Stimulated activated naive CD8-positive, alpha-beta T cell treated with anti-CD3 and anti-CD28 coated beads, Interleukin-15, amount 100 ng/mL, for 72 hours (primary cell): ENCODE measurements around the gene TBC1D3B.
A peak's percentile ranks its signal among the peaks of the same experiment; 100 is the strongest.
"Not testable (repeated sequence)": the region's sequence is repeated elsewhere in the genome, so short reads cannot be mapped to it uniquely, and the experiment has no call there.

Experiments used
- ATAC-seq: fragments of 150-1000 bp; cut with Tn5 transposase; 2 replicates; pipeline ENCODE4 v1.10.0; 2021; ENCODE audit warnings: mild to moderate bottlenecking, moderate library complexity
- DNase-seq, 2 donors: peaks; one replicate each; pipeline ENCODE4 v3.0.0; 2021 to 2022
- H3K27ac Mint-ChIP-seq, 2 donors: one replicate each; pipeline ENCODE4 v1.8.0; 2022; ENCODE audit warnings: mild to moderate bottlenecking in 2 of 2, mixed read lengths in 2 of 2, moderate library complexity in 2 of 2
- H3K27me3 Mint-ChIP-seq: one replicate; pipeline ENCODE4 v1.8.0; 2022; ENCODE audit warnings: mixed read lengths
- H3K4me1 Mint-ChIP-seq: one replicate; pipeline ENCODE4 v1.8.0; 2022; ENCODE audit warnings: mild to moderate bottlenecking, mixed read lengths
- H3K4me3 Mint-ChIP-seq, 2 donors: one replicate each; pipeline ENCODE4 v1.8.0; 2022; ENCODE audit warnings: mild to moderate bottlenecking in 2 of 2, mixed read lengths in 2 of 2, moderate library complexity in 1 of 2
- H3K9me3 Mint-ChIP-seq, 2 donors: one replicate each; pipeline ENCODE4 v1.8.0; 2022; ENCODE audit warnings: mixed read lengths in 2 of 2

TBC1D3B gene

DNA sequence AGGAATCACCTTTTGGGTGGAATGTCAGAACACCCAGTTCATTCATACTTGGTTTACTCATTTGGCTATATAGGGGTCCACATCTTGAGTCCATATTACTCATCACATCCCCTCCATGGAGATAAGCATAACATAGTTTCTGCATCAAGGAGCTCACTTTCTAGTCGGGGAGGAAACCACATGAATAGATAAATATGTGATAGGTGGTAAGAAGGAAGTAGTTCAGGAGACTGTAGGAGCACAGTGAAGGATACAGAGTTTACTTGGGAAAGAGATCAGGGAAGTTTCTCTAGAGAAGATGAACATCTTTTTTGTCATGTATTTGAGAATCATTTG is 30.0 kb upstream of the TBC1D3B start:
- Mint-ChIP-seq H3K27me3 (peaks cover 47% of the 10 kb centered on the region), H3K27ac (peak overlapping the region in 1 of 2 donors; percentile 50), H3K4me1 (peaks cover 35% of the 10 kb centered on the region)
- not testable (repeated sequence) for H3K4me3 Mint-ChIP-seq, H3K9me3 Mint-ChIP-seq, DNase-seq
- ATAC-seq = peak; percentile 67

DNA sequence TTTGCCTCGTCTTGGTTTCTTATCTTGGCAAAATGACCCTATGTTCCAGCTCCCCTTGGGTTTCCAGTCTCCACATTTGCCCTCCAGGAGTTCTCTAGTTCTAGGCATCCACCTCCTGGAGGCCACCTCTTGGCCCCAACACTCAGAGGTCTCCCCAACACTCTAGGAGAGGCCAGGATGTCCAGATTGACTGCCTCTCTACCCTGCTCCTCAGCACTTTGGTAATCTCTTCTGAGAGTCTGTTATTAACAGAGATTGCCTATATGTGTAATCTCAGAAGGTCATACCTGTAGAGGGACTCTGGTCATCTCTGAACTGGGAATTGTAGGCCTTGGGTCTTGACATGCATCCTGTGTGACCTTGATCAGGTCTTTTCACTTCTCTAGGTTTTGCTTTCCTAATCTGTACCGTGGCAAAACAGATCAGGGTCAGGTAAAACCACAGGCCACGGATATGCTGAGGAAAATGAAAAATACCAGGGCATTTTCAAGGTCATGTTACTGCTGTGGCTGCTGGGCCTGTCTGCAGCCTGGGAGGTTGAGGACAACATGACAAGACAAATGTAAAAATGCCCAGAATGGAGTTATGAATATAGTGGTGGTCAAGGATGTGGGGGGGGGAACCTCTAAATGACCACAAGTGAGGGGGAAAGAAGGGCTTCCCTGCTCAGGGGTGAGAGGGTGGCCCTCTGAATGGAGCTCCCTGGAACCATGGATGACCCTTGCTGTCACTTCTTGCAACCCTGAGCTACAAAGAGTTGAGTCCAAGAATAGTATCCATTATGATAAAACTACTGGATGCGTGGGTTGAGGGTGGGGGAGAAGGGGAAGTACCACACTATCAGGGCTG is 29.4 kb upstream of the TBC1D3B start:
- Mint-ChIP-seq H3K27me3 (peaks cover 49% of the 10 kb centered on the region), H3K4me3 (no peak overlapping the region), H3K9me3 (no peaks in the 10 kb centered on the region), H3K27ac (no peak overlapping the region), H3K4me1 (peaks cover 38% of the 10 kb centered on the region)
- DNase-seq (no peak), ATAC-seq (no peak)

DNA sequence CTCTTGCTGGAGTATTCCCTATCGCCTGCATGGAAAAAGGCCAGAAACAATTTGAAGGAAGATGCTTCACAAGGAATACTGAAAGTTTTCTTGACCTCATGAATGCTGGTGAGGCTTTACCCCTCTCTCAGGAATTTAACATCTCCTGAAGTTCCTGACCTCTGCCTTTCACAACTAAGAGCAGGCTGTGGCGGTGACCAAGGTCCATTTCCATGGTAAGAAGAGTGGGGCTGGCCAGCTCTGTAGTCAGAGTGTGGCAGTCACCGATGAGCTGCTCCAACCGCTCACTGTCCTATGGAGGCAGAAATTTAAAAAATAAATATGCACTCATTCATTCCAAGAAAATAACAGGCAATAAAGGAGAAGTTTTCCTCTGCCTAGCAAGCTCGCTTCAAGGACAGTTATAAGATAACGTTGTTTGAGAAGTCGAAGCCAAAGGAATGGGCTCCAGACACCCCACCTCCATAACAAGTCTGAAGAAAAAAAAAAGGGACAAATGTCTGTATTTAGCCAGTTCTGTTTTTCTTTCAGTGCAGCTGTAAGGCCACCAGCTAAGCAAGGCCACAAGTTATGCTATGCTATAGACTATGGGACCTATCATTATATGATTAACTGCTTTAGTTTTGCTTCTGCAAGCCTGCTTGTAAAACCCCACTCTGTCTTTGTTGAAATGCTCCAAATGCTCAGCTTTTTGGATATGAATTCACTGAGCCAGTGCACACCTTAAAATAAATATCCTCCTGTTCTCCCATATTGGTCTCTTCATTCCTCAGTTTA is 28.5 kb upstream of the TBC1D3B start:
- Mint-ChIP-seq H3K27ac (no peak overlapping the region), H3K4me3 (no peak overlapping the region), H3K9me3 (no peaks in the 10 kb centered on the region), H3K27me3 (peaks cover 53% of the 10 kb centered on the region), H3K4me1 (peaks cover 41% of the 10 kb centered on the region)
- no peak for ATAC-seq
- no peak for DNase-seq

DNA sequence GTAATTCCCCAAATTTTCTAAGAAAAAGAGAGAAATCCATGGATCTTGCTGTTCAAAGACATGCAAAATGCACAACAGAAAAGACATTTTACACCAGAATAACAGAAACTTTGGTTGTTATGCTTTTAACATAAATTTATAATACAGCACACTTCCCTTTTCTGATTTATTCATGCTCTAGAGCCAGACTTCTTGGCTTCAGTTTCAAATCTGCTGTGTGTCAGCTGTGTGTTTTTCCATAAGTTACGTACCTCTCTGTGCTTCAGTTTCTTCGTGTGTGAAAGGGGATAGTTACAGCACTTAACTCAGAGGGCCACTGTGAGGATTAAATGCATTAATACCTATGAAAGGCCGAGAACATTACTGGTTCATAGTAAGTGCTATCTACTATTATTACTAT is 26.9 kb upstream of the TBC1D3B start:
- no peak overlapping the region for H3K27ac Mint-ChIP-seq
- no peak overlapping the region for H3K4me3 Mint-ChIP-seq
- peaks cover 53% of the 10 kb centered on the region for H3K4me1 Mint-ChIP-seq
- H3K27me3 Mint-ChIP-seq = peaks cover 47% of the 10 kb centered on the region
- H3K9me3 Mint-ChIP-seq = no peaks in the 10 kb centered on the region
- DNase-seq (no peak), ATAC-seq (no peak)

- ATAC-seq (peak; percentile 55), DNase-seq (peak in 1 of 2 donors; percentile 26)
- H3K4me1 Mint-ChIP-seq = peaks cover 61% of the 10 kb centered on the region
- H3K4me3 Mint-ChIP-seq = peak overlapping the region in 1 of 2 donors; percentile 11
- H3K27ac Mint-ChIP-seq, H3K9me3 Mint-ChIP-seq: not testable (repeated sequence)
- peaks cover 42% of the 10 kb centered on the region for H3K27me3 Mint-ChIP-seq
These were observed 25.1 kb upstream of the TBC1D3B start for GRCh38 chr17:36201506-36201905.

GRCh38 chr17:36201102-36201501 is 24.7 kb upstream of the TBC1D3B start:
- H3K27ac Mint-ChIP-seq, ATAC-seq, H3K9me3 Mint-ChIP-seq, DNase-seq, H3K4me3 Mint-ChIP-seq: not testable (repeated sequence)
- peaks cover 42% of the 10 kb centered on the region for H3K27me3 Mint-ChIP-seq
- peaks cover 61% of the 10 kb centered on the region for H3K4me1 Mint-ChIP-seq

GRCh38 chr17:36198831-36199465 is 22.5 kb upstream of the TBC1D3B start:
- ATAC-seq = peak; percentile 95
- H3K4me3 Mint-ChIP-seq = peak overlapping the region in 1 of 2 donors; percentile 3
- H3K27ac Mint-ChIP-seq = no peak overlapping the region
- peak in 1 of 2 donors; percentile 48 for DNase-seq
- peaks cover 62% of the 10 kb centered on the region for H3K4me1 Mint-ChIP-seq
- peaks cover 44% of the 10 kb centered on the region for H3K27me3 Mint-ChIP-seq
- H3K9me3 Mint-ChIP-seq = no peaks in the 10 kb centered on the region

- Mint-ChIP-seq H3K4me3 (no peak overlapping the region), H3K27me3 (peaks cover 44% of the 10 kb centered on the region), H3K27ac (no peak overlapping the region), H3K9me3 (no peaks in the 10 kb centered on the region), H3K4me1 (peaks cover 57% of the 10 kb centered on the region)
- DNase-seq (no peak), ATAC-seq (no peak)
These were observed 20.9 kb upstream of the TBC1D3B start for GRCh38 chr17:36197387-36197703.

DNA sequence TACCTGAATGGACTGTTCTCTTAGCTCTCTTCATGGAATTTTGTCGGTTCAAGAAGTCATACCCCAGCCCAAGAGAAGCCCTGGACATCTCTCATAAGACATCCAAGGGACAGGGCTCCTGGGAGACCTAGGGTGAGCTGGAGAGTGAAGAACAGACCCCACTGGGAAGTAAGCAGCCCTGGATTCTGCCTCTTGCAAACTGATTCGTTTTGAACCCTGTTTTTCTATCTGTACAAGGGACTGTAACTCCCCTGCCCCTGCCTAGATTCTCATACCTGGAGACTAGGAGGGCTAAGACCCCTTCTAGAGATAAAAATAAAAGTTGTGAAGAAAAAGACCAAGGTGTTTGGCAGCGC is 19.7 kb upstream of the TBC1D3B start:
- H3K4me1 Mint-ChIP-seq = peaks cover 52% of the 10 kb centered on the region
- no peak overlapping the region for H3K4me3 Mint-ChIP-seq

GRCh38 chr17:36195434-36196130 is 19.1 kb upstream of the TBC1D3B start:
- H3K4me3 Mint-ChIP-seq = no peak overlapping the region
- H3K9me3 Mint-ChIP-seq = no peaks in the 10 kb centered on the region
- H3K4me1 Mint-ChIP-seq = peaks cover 46% of the 10 kb centered on the region
- DNase-seq = no peak
- peaks cover 40% of the 10 kb centered on the region for H3K27me3 Mint-ChIP-seq
- no peak for ATAC-seq
- no peak overlapping the region for H3K27ac Mint-ChIP-seq

More for the DNA sequence above, 19.7 kb upstream of the TBC1D3B start:
- H3K9me3 Mint-ChIP-seq = no peaks in the 10 kb centered on the region
- no peak overlapping the region for H3K27ac Mint-ChIP-seq
- peaks cover 44% of the 10 kb centered on the region for H3K27me3 Mint-ChIP-seq
- ATAC-seq (no peak), DNase-seq (no peak)

DNA sequence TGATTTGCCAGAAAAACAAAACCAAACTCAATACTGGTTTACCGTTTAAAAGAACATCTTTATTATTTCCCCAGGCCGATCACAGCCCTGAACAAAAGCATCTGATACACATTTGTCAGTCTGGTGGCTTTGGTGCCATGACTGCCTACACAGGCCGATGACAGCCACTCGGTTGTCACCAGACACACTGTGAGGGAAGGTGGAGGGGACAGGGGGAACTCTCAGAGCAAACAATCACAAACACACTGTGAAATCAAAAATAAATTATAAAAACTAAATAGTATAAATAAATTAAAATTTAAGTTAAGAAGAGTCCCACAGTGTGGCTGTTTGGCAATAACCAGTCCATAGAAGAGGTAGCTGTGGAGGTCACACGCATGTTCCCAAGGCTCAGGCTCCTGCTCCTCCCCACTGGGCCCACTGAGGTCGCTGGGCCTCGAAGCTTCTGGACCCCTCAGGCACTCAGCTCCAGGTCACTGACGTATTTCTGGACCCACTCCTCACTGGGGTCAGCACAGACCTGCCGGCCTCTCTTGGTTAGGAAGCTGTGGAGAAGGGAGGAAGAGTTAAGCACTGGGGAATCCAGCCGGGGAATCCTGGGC is 18.5 kb upstream of the TBC1D3B start:
- H3K9me3 Mint-ChIP-seq, H3K4me3 Mint-ChIP-seq, H3K27ac Mint-ChIP-seq, ATAC-seq, DNase-seq: not testable (repeated sequence)
- Mint-ChIP-seq H3K27me3 (peaks cover 35% of the 10 kb centered on the region), H3K4me1 (peaks cover 42% of the 10 kb centered on the region)

DNA sequence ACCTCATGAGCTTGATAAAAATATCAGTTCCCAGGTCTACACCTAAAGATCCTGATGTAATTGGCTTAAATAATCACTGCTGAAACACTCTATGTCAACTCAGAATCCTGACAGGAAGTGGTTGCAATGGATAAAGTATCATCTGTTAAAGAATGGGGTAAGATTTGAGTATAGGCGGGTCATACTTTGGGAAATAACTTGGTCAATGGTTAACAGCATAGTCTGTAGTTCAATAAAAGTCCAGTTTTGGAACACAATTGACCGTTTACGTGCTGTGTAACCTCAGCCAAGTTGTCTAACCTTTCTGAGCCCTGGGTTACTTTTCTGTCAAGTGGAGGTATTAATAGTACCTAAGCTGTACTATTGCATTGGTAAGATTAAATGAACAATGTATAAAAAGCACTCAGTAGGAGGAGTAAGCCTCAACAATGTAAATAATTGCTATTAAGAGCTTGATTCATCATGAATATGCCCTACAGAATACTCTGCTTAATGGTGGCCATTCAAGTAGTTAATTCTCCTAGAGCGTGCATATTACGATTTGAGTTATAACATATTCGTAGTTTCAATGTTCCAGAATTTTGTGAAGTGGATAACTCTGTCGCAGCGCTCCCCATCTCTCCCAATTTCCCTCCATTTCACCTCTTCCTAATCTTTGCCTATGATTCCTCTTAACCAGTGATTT is 17.9 kb upstream of the TBC1D3B start:
- Mint-ChIP-seq H3K27me3 (peaks cover 35% of the 10 kb centered on the region), H3K4me1 (peaks cover 40% of the 10 kb centered on the region)
- H3K4me3 Mint-ChIP-seq, H3K9me3 Mint-ChIP-seq, ATAC-seq, DNase-seq, H3K27ac Mint-ChIP-seq: not testable (repeated sequence)

DNA sequence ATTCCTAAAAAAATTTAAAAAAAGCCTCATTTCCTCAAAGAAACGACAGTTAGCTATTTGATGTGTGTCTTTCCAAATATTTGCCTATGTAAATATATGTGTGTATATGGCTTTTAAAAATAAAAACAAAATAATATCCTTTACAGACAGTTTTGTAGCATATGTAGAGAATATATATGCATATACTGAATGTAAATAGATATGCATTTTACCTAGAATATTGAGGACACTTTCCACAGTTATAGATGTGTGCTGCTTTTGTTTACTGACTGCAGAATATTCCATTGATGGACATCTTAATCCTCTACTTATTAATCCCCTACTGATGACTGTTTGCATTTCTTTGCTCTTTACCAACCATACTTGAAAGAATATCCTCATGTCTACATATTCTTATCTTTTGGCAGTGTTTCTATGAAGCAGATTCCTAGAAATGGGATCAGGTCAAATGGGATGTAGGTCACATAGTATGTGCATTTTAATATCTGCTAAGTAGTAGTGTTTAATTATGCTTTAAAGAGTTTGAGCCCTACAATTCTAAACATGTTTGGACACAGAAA is 16.9 kb upstream of the TBC1D3B start:
- no peak overlapping the region for H3K4me3 Mint-ChIP-seq
- no peak overlapping the region for H3K27ac Mint-ChIP-seq
- no peaks in the 10 kb centered on the region for H3K9me3 Mint-ChIP-seq
- peaks cover 39% of the 10 kb centered on the region for H3K4me1 Mint-ChIP-seq
- peaks cover 43% of the 10 kb centered on the region for H3K27me3 Mint-ChIP-seq
- DNase-seq (no peak), ATAC-seq (no peak)

DNA sequence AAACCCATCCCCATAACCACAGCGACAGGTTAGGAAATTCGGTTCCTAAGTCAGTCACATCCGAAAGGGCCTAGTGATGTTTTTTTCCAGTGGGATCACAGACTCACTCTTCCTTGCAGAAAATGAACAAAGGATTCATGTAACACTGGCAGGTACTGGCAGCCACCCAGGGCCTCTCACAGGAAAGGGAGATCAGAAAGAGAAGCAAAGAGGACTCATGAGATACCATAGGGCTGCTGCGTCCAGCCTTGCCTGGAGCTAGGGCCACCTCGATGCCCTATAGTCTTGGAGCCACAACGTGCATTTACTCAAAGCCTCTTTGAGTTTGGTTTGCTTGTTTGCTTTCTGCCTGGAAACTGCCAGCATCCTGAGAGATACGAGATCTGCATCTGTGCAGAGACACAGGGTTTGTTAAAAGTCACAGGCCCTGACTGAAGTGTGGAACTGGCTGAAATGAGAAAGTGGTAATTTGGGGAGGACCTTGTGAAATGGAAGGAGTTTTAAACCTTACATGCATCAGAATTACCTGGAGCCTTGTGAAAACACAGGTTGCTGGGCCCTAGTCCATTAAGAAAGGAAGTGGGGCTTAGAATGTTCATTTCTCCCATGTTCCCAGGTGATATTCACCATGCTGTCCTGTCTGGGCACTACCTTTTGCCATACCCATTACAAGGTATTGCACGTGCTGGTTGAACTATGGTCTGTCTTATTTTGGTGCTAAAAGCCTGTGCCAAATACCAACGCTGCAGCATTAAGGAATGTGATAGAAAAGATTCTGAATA is 14.3 kb upstream of the TBC1D3B start:
- H3K27ac Mint-ChIP-seq, ATAC-seq, H3K9me3 Mint-ChIP-seq, H3K4me3 Mint-ChIP-seq, DNase-seq: not testable (repeated sequence)
- Mint-ChIP-seq H3K4me1 (peaks cover 29% of the 10 kb centered on the region), H3K27me3 (peaks cover 52% of the 10 kb centered on the region)
